Dermis blood vessel endothelial cell (primary cell): ENCODE measurements around the gene CTTNBP2. TPM values are rescaled to one million over a fixed set of nuclear protein-coding genes. Genes with fewer than 3 reads are reported as not detected.

Experiments
- DNase-seq: peaks from one replicate; pipeline ENCODE4 v3.0.0; 2010
- total RNA-seq: library from RNA; depleted of rRNA; stranded (reverse); fragments of >200 nt; gene quantifications from 2 replicates; pipeline ENCODE4 v1.2.3, GENCODE V29; 2014

CTTNBP2 gene
- total RNA-seq, 1 donor from 2014 or later, result 0.34 TPM

- no peak for DNase-seq
Observed at GRCh38 chr7:117871778-117872538, 1.3 kb downstream of the CTTNBP2 start.

GRCh38 chr7:117871401-117871777 lies 1.9 kb downstream of the CTTNBP2 start:
- no peak for DNase-seq

GRCh38 chr7:117870448-117871130 lies 2.7 kb downstream of the CTTNBP2 start:
- no peak for DNase-seq

GRCh38 chr7:117869374-117869773 lies 3.9 kb downstream of the CTTNBP2 start:
- no peak for DNase-seq

GRCh38 chr7:117863618-117864017 lies 9.6 kb downstream of the CTTNBP2 start:
- DNase-seq, result no peak

- no peak for DNase-seq
Observed at GRCh38 chr7:117862378-117862777, 10.9 kb downstream of the CTTNBP2 start.

GRCh38 chr7:117859246-117859812 lies 13.9 kb downstream of the CTTNBP2 start:
- DNase-seq, result no peak

- DNase-seq, result no peak
Observed at GRCh38 chr7:117858712-117859111, 14.5 kb downstream of the CTTNBP2 start.

- DNase-seq, result no peak
Observed at GRCh38 chr7:117857718-117858117, 15.5 kb downstream of the CTTNBP2 start.

GRCh38 chr7:117856196-117856595 lies 17.0 kb downstream of the CTTNBP2 start:
- no peak for DNase-seq

- DNase-seq, result no peak
Observed at GRCh38 chr7:117854186-117854585, 19.1 kb downstream of the CTTNBP2 start.

GRCh38 chr7:117848941-117849340 lies 24.3 kb downstream of the CTTNBP2 start:
- DNase-seq, result no peak

GRCh38 chr7:117844678-117845077 lies 28.6 kb downstream of the CTTNBP2 start:
- no peak for DNase-seq

GRCh38 chr7:117841611-117842010 lies 31.6 kb downstream of the CTTNBP2 start:
- no peak for DNase-seq

GRCh38 chr7:117841011-117841410 lies 32.2 kb downstream of the CTTNBP2 start:
- no peak for DNase-seq

GRCh38 chr7:117839507-117839906 lies 33.7 kb downstream of the CTTNBP2 start:
- no peak for DNase-seq

- DNase-seq, result no peak
Observed at GRCh38 chr7:117837841-117838240, 35.4 kb downstream of the CTTNBP2 start.

- DNase-seq, result no peak
Observed at GRCh38 chr7:117835016-117835664, 38.1 kb downstream of the CTTNBP2 start.

- no peak for DNase-seq
Observed at GRCh38 chr7:117830422-117830954, 42.8 kb downstream of the CTTNBP2 start.

- no peak for DNase-seq
Observed at GRCh38 chr7:117829450-117830117, 43.7 kb downstream of the CTTNBP2 start.

GRCh38 chr7:117828825-117829224 lies 44.4 kb downstream of the CTTNBP2 start:
- DNase-seq, result no peak

- no peak for DNase-seq
Observed at GRCh38 chr7:117827862-117828261, 45.4 kb downstream of the CTTNBP2 start.

GRCh38 chr7:117825132-117825531 lies 48.1 kb downstream of the CTTNBP2 start:
- DNase-seq, result no peak
